GM18909 (cell line): Measurements from ENCODE around the gene STON1.
"Not testable (repeated sequence)": the region's sequence is repeated elsewhere in the genome, so short reads cannot be mapped to it uniquely, and the experiment has no call there.

Source experiments
- ATAC-seq: cut with Tn5 transposase; IDR thresholded peaks from one replicate; pipeline ENCODE4 v1.9.1; 2021; ENCODE audit warnings: mild to moderate bottlenecking; ENCODE audit not compliant: unreplicated experiment, poor library complexity

Gene STON1, protein sequence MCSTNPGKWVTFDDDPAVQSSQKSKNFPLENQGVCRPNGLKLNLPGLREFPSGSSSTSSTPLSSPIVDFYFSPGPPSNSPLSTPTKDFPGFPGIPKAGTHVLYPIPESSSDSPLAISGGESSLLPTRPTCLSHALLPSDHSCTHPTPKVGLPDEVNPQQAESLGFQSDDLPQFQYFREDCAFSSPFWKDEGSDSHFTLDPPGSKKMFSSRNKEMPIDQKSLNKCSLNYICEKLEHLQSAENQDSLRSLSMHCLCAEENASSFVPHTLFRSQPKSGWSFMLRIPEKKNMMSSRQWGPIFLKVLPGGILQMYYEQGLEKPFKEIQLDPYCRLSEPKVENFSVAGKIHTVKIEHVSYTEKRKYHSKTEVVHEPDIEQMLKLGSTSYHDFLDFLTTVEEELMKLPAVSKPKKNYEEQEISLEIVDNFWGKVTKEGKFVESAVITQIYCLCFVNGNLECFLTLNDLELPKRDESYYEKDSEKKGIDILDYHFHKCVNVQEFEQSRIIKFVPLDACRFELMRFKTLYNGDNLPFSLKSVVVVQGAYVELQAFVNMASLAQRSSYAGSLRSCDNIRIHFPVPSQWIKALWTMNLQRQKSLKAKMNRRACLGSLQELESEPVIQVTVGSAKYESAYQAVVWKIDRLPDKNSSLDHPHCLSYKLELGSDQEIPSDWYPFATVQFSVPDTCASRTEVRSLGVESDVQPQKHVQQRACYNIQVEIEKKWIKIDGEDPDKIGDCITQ

DNA sequence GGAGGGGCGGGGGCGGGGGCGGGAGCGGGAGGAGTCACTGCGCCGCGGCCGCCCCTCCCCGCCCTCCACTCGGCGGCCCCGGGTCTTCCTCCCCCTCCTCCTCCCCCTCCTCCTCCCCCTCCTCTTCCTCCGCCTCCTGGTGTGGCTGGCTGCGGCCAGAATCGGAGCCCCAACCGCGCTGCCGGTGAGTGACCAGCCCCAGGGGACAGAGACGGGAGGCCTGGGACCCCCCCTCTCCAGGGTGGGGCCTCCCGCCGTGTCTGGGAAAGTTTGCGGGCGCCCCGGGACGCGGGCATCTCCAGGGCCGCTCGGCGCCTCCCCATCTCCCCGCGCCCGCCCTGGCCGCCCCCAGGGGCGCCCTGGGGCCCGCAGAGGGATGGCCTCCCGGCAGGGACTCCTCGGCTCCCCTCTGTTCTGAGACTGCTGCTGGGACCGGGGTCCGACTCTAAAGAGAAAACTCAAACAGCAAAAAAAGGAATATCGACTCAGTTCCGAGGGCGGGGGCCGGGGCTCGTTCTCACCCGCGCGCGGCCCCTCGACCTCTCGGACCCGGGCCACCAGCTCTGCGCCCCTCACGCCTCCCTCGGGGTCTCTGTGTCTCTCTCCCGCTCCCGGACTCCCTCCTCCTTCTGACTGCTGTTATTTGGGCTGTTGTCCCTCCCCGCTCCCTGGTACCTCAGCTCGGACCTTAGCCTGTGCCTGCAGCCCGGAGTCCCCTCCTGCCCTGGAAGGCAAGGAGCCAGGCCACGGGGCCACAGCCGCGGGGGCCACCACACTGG lies at the start of gene STON1:
TSS of gene STON1 (plus strand) at position 122 of the 779 bp plus-strand sequence. CDS start 50,480 bp downstream, outside the sequence.
- ATAC-seq = peak; percentile 57

DNA sequence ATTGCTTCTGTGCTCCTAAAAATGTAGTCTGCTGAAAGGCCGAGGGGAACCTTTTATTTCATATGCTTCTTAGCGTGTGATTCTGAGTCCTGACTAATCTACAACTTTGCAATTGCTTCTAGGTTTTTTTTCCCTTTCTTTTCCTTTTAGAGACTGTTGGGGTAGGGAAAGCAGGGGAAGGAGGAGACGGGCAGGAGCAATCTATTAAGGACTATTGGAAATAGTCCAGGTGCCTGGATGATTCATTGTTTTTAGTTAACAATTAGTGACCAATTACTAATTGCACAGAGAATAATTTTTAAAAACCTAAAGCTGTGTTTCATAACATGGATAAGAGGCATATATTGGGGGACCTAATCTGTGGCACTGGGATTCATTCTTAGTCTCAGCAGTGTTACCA lies 49.4 kb upstream of the STON1 start:
- no peak for ATAC-seq

DNA sequence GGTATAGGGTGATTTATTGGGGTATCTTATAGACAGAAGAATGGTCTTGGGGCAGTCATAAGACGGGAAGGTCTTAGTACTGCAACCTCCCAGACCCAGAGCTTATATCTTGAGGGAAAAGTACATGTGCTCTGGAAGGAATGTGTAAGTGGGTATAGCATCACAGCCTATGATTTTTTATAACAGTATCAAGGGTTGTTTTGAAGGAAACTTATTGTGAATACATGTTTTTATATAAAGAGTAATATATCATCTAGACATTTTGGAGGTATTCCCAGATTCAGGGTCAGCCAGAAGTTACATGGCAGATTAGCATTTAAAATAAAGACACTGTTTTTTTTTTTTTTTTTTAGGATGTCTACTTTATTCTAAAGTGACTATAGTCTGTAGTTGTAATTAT lies 47.6 kb upstream of the STON1 start:
- ATAC-seq = no peak

DNA sequence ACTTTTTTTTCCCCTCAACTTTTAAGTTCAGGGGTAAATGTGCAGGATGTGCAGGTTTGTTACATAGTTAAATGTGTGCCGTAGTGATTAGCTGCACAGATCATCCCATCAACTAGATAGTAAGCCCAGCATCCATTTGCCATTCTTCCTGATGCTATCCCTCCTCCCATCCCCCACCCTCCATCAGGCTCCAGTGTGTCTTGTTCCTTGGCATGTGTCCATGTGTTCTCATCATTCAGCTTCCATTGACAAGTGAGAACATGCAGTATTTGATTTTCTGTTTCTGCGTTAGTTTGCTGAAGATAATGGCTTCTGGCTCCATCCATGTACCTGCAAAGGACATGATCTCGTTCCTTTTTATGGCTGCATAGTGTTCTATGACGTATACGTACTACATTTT lies 47.2 kb upstream of the STON1 start:
- ATAC-seq = no peak

DNA sequence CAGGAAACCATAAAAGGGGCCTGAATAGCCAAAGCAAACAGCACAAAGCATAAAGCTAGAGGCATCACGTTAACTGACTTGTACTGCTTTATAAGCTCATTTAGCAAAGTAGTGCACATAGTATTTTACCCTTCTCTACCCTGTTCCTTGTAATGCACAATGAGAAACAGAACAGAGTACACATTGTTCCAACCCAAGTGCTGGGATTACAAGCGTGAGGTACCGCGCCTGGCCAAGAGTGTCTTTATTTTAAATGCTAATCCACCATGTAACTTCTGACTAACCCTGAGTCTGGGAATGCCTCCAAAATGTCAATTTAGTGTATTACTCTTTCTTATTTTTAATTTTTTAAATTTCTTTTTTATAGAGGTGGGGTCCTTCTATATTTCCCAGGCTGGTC lies 46.4 kb upstream of the STON1 start:
- no peak for ATAC-seq

DNA sequence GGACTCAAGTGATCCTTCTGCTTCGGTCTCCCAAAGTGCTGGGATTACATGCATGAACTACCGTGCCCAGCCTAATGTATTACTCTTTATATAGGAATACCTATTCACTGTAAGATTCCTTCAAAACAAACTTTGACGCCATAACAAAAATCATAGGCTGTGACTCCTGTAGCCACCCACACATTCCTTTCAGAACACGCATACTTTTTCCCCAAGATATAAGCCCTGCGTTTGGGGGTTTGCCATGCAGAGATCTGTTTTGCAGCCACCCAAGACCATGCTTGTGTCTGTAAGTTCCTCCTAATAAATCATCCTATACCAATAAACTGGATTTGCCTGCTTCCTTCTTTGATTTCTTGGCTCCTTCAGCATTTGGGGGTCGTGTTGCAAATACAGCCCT lies 46.0 kb upstream of the STON1 start:
- no peak for ATAC-seq

DNA sequence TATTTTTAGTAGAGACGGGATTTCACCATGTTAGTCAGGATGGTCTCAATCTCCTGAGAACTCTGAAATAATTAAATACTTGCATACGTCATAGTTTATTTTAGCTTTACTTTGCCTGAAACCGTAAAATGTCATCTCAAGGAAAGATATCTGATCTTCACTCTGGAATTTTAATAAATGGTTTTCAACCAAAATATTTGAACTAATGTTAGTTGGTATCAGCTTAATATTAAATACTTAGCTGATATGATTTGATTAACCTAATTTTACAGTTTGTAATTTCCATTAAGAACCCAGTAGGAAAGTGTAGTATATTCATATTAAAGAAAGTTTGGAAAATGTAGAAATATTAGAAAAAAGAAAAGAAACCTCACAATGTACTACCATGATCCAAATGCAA lies 41.4 kb upstream of the STON1 start:
- ATAC-seq = no peak

DNA sequence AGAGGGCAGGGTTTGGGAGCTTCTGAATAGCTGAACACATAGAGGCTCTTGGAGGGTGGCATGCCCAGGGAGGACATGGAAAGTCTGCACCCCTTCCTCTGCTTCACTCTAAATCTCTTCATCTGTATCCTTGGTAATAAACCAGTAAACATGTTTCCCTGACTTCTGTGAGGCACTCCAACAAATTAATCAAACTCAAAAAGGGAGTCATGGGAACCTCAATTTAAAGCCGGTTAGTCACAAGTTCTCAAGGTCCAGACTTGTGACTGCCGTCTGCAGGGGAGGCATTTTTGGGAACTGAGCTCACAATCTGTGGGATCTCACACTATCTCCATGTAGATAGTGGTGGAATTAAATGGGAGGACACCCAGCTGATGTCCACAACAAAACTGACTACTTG lies 33.1 kb upstream of the STON1 start:
- ATAC-seq = no peak

DNA sequence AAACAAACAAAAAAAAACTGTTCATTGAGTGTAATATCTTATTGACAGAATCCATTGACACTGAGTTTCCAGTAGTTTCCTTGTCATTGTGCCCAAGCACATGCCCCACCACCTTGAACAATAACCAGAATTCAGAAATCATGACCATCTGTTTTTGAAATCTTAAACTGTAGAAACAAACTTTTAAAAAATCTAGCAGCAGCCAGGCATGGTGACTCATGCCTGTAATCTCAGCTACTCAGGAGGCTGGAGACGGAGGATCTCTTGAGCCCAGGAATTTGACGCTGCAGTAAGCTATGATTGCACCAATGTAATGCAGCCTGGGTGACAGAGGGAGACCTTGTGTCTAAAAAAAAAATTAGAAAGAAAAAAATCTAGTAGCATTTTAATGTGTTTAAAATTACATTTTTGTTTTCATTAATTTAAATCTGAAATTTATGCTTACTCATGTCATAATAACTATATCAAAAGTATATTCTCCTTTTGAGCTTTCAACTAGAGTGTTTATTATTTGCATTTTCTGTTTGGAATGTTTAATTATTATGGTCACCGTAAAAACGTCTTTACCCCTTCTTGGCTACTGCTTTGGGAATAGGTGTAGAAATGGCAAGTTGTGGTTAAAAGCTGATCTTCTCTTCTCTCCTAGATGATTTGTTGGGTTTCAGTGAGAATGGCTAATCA lies 25.2 kb upstream of the STON1 start:
- ATAC-seq = no peak

DNA sequence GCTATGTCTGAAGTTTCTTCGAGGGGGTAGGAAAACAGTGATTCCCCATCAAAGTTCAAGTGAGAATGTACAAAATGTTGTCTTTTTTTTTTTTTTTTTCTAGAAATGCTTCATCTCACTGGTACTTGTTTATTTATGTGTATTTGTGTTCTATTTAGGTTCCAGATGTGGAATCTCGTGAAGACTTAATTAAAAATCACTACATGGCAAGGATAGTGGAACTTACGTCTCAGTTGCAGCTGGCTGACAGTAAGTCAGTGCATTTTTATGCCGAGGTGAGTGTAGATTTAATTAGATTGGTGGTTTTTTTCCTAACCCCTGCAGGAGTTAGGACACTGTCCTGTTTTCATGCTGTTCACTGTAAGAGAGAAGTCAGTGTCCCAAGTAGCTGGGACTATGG lies 22.8 kb upstream of the STON1 start:
- no peak for ATAC-seq

DNA sequence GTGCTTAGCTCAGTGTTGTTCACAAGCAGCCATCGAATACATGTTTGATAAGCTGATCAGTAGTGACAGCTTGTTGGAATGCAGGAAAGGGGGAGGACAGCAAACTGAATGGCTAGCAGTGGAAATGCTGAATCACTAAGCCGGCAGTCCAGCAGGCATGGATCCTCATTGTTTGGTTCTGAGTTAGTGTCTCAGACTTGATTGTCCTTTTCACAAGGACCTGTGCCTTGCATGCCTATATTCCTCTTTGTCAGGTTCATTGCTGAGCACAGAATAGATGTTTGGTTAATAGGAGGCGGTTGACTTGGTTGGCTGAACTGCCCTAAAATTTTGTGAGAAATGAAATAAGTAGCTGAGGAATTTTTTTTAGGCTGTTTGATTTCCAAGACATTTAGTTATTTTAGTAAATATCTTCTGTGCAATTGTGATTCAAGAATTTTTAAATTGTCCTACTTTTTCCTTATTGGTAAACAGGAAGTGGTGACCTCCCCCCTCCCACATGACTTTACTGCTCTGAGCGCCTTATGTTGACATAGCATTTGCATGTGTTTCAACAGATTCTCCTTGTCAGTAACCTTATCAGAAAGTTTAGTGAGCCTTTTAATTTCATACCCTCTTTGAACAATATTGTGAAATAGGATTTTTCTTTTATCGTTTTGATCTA lies 21.4 kb upstream of the STON1 start:
- ATAC-seq = no peak

DNA sequence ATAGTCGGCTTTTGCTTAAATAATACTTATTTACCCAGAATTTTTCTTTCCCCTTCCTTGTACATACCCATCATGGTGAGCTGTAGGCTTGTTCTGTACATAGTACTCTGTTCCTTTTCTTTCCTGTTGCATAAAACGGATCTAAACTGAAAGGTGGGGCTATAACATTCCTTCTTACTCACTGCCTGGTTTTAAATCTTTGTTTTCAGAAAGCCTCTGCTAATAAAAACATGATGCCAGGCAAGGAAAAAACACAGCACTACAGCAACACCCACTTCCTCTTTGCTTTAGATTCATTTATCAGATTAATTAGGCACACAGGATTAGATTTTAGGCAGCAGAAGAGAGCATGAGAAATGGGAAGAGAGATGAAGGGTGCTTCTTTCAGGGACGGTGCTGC lies 19.6 kb upstream of the STON1 start:
- no peak for ATAC-seq

DNA sequence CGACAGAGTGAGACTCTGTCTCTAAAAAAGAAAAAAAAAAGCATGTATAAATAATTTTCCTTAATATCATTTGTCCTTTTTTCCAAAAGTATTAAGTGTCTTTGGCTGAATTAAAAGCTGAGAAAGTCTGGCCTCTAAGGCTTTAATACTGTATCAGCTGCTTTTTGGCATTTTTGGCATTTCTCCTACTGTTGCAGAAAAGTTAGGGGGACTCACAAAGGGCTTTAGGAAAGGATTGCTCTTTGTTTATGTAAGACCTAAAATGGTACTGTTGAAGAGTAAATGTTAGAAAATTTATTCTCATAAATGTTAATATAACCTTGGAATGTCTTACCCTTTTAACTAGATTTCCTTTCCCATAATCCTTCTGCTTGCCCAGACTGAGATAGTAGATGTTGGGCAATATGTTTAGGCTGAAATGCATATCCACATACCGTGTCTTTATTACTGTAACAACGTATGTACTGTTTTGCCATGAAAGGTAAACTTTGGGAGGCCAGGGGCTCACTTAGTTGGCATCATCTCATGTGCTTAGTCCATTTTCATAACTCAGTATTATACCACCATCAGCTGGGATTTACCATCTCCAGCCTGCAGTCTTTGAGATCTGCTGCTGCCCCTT lies 18.0 kb upstream of the STON1 start:
- no peak for ATAC-seq

DNA sequence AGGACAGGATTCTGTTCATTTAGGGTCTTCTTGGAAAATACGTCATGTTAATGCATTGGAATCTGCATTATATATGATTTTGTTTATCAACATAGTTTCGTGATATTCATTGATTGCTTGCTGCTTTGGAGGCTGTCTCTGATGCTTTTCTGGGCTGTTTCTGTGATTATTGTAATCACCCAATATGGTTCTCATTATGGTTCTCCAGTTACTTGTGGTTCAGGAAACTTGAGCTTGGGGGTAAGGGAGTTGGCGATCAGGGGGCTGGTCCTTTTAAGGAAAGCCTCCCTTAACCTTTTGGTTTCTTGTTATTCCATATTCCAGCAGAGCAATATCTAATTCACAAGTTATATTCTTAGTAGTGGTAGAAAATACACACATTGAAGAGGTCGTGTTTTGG lies 17.4 kb upstream of the STON1 start:
- ATAC-seq = no peak

DNA sequence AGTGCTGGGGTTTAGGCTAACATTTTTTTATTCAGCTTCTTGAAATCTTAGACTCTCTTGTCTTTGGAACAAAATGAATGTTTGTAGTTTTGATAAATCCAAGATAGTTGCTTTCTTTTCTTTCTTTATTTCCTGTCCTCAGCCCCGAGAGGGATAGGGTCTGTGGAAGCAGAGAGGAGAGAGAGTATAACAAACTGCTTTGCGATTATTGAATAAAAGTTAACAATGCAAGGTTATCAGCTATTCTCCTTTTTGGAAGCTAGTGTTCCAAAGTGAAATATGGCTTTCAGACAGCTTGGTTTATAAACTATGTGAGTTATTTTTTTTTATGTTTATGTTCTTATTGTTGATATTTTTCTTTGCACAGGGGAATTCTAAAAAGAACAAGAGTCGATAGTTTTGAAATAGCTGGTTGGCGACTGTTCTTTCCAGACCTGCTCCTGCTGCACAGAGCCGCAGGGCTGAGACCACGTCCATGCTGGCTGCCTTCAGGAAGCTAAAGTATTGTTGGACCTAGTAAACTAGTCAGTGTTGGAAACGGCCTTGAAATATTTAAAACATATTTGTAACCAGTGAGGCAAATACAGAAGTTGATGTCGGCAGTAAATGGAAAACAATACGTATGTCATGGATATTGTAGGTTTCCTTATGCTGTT lies 15.5 kb upstream of the STON1 start:
- ATAC-seq = no peak

DNA sequence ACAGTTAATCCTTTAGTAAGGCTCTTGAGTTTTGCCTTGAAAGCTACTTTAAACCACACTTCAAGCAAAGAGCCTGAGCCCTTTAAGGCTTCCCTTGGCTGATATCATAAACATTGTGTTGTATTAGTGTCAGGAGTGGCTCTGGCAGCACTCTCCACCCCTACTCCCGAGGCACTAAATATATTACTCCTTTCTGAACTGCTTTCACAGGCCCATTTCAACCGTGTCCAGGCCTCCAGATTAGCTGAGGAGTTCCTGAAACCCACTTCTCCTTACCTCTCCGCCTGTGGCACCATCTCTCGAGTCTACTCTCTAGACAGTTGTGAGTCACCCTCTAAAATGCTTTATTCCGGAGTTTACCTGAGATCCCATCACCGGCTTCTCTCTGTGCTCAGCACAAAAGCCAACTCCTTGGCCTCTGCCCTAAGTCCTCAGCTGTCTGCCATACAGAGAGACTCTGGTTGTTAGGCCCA lies 14.4 kb upstream of the STON1 start:
- ATAC-seq = no peak

DNA sequence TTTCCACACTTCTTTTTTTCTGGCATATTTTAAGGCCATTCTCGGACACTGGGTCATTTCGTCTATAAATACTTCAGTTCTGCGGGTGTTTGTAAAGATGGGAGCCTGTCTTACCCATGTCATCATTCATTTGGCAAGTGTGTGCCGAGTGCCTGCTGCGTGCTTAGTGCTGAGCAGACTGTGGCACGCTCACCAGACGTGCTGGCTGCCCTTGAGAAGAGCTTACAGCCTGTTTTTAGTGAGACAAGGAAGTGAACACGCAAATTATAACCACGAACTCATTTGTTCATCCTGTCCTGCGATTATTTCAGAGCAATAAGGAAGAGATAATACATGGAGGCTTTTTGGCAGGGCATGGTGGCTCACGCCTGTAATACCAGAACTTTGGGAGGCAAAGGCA lies 10.4 kb upstream of the STON1 start:
- no peak for ATAC-seq

DNA sequence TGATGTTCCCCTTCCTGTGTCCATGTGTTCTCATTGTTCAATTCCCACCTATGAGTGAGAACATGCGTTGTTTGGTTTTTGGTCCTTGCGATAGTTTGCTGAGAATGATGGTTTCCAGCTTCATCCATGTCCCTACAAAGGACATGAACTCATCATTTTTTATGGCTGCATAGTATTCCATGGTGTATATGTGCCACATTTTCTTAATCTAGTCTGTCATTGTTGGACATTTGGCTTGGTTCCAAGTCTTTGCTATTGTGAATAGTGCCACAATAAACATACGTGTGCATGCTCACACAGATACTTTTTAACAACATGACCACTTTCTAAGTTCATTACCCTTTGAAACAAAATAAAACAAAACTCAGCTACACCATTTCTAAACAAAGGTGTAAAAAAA lies 5.2 kb upstream of the STON1 start:
- not testable (repeated sequence) for ATAC-seq
